Measurements from ENCODE around the gene MTUS2.

Gene MTUS2

GRCh38 chr13:29081697-29082440 lies 261.7 kb downstream of the MTUS2 start:
- TF ChIP-seq JUND (IDR thresholded peaks at IDR 0.05; ENCODE audit: low read depth): no peak
- in situ Hi-C loops (cut with HindIII; ENCODE audit: low pct_unique_long_range_greater_than_20kb, low sequenced_read_pairs): no loop called here
- no peak for DNase-seq (ENCODE audit: low read depth in 1 of 2, low spot score in 1 of 2)

DNA sequence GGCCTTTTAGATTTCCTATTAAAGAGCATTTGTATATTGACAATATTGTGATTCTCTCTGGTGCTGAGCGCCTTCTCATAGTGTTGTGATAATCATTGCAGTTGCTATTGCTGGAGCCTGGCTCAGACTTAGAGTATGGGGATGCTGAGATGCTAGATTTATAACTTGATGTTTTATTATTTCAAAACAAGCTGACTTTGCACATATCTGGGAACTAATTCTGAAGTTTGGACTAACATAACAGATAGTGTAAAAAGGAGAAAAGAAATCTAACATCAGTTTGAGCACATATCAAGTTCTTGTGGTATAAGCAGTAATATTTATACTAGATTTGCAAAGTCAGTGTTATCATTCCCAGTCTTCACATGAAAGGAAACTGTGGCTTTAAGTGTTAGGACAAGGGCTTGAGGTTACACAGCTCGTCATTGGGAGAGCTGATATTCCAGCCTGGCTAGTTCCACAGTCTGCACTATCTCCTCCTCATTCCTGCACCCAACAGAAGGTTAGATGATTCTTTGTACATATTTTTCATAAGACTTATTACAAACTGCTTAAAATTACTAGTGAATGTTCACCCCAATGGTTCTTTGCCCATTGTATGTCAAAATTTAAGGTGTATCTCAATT lies 279.8 kb downstream of the MTUS2 start:
- no peak for TF ChIP-seq JUND (IDR thresholded peaks at IDR 0.05; ENCODE audit: low read depth)
- no peak for DNase-seq (ENCODE audit: low read depth in 1 of 2, low spot score in 1 of 2)
- in situ Hi-C loops (cut with HindIII; ENCODE audit: low pct_unique_long_range_greater_than_20kb, low sequenced_read_pairs): no loop called here

GRCh38 chr13:29100758-29101157 lies 280.6 kb downstream of the MTUS2 start:
- DNase-seq (ENCODE audit: low read depth in 1 of 2, low spot score in 1 of 2): peak in 1 of 2 experiments; percentile 5
- in situ Hi-C loops (cut with HindIII; ENCODE audit: low pct_unique_long_range_greater_than_20kb, low sequenced_read_pairs): no loop called here
- TF ChIP-seq JUND (IDR thresholded peaks at IDR 0.05; ENCODE audit: low read depth): no peak

GRCh38 chr13:29101409-29101808 lies 281.3 kb downstream of the MTUS2 start:
- no peak for DNase-seq (ENCODE audit: low read depth in 1 of 2, low spot score in 1 of 2)
- in situ Hi-C loops (cut with HindIII; ENCODE audit: low pct_unique_long_range_greater_than_20kb, low sequenced_read_pairs): no loop called here
- TF ChIP-seq JUND (IDR thresholded peaks at IDR 0.05; ENCODE audit: low read depth): no peak

DNA sequence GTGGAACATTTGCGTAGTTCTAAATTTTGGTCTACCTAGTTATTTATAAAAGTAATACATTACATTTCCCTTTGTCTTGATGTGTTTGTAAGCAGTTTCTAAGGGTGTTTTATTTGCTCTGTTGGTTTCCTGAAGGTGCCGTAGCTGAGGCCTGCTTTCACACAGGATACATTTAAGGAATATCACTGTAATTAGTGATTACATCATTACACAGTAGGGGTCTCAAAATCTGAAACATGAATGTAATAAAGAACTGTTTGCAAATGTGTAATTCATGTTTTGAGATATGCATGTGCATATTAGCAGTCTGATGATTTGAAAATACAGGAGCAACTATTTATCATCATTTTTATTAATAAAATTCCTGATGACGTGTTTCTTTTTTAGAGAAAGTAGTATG lies 281.8 kb downstream of the MTUS2 start:
- in situ Hi-C loops (cut with HindIII; ENCODE audit: low pct_unique_long_range_greater_than_20kb, low sequenced_read_pairs): no loop called here
- TF ChIP-seq JUND (IDR thresholded peaks at IDR 0.05; ENCODE audit: low read depth): no peak
- DNase-seq (ENCODE audit: low read depth in 1 of 2, low spot score in 1 of 2): no peak

GRCh38 chr13:29103065-29103800 lies 283.1 kb downstream of the MTUS2 start:
- no peak for TF ChIP-seq JUND (IDR thresholded peaks at IDR 0.05; ENCODE audit: low read depth)
- DNase-seq (ENCODE audit: low read depth in 1 of 2, low spot score in 1 of 2): peak in 1 of 2 experiments; percentile 10
- in situ Hi-C loops (cut with HindIII; ENCODE audit: low pct_unique_long_range_greater_than_20kb, low sequenced_read_pairs): no loop called here

GRCh38 chr13:29104461-29104860 lies 284.3 kb downstream of the MTUS2 start:
- in situ Hi-C loops (cut with HindIII; ENCODE audit: low pct_unique_long_range_greater_than_20kb, low sequenced_read_pairs): no loop called here
- DNase-seq (ENCODE audit: low read depth in 1 of 2, low spot score in 1 of 2): no peak
- TF ChIP-seq JUND (IDR thresholded peaks at IDR 0.05; ENCODE audit: low read depth): no peak

- no peak for TF ChIP-seq JUND (IDR thresholded peaks at IDR 0.05; ENCODE audit: low read depth)
- in situ Hi-C loops (cut with HindIII; ENCODE audit: low pct_unique_long_range_greater_than_20kb, low sequenced_read_pairs): no loop called here
- DNase-seq (ENCODE audit: low read depth in 1 of 2, low spot score in 1 of 2): peak; percentile 22 to 29
Measured at GRCh38 chr13:29105779-29106178, 285.6 kb downstream of the MTUS2 start.

DNA sequence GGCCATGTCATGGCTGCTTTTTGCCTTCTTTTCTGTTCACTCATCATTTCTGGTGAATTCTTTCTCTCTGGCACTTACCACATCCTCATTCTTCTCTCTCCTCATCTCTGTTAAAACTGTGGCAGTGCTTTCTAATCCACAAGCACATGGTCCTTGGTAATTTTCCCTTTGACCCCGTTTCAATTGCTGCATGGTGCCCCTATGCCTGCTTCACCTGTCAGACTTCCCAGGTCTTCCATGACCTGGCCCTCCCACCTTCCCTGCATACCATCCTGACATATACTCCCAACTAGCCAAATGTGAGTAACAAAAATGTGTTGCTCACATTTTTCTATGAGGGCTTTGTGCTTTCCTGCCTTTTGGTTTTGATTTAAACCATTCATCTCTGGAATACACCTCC lies 286.5 kb downstream of the MTUS2 start:
- in situ Hi-C loops (cut with HindIII; ENCODE audit: low pct_unique_long_range_greater_than_20kb, low sequenced_read_pairs): no loop called here
- TF ChIP-seq JUND (IDR thresholded peaks at IDR 0.05; ENCODE audit: low read depth): no peak

GRCh38 chr13:29108068-29108786 lies 288.1 kb downstream of the MTUS2 start:
- no peak for TF ChIP-seq JUND (IDR thresholded peaks at IDR 0.05; ENCODE audit: low read depth)
- in situ Hi-C loops (cut with HindIII; ENCODE audit: low pct_unique_long_range_greater_than_20kb, low sequenced_read_pairs): no loop called here
- no peak for DNase-seq (ENCODE audit: low read depth in 1 of 2, low spot score in 1 of 2)

More for the DNA sequence above, 286.5 kb downstream of the MTUS2 start:
- no peak for DNase-seq (ENCODE audit: low read depth in 1 of 2, low spot score in 1 of 2)

GRCh38 chr13:29109987-29110386 lies 289.8 kb downstream of the MTUS2 start:
- no peak for TF ChIP-seq JUND (IDR thresholded peaks at IDR 0.05; ENCODE audit: low read depth)
- in situ Hi-C loops (cut with HindIII; ENCODE audit: low pct_unique_long_range_greater_than_20kb, low sequenced_read_pairs): no loop called here
- no peak for DNase-seq (ENCODE audit: low read depth in 1 of 2, low spot score in 1 of 2)

GRCh38 chr13:29111446-29111845 lies 291.3 kb downstream of the MTUS2 start:
- in situ Hi-C loops (cut with HindIII; ENCODE audit: low pct_unique_long_range_greater_than_20kb, low sequenced_read_pairs): no loop called here
- no peak for DNase-seq (ENCODE audit: low read depth in 1 of 2, low spot score in 1 of 2)
- no peak for TF ChIP-seq JUND (IDR thresholded peaks at IDR 0.05; ENCODE audit: low read depth)
